ENCODE measurements around the gene MCC.

The MCC gene

DNA sequence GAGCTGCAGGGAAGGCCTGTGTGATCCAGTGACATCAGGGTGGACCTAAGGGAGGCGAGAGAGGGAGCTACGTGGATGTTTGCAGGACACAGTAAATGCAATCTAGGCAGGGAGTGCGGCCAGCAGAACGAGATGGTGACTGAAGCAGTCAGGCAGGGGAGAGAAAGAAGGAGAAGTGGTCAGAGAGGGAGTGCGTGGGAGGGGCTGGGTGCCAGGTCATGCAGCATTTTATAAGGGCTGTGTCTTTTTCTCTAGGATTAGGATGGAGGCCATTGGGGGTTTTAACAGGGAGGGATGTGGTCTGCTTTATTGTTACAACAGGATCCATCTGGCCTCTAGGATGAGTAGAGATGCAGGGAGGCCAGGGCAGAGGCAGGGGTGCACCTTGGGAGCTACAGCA is 431.3 kb downstream of the MCC start:
- no peak overlapping the region for H3K4me2 ChIP-seq (ENCODE audit: low read length)
- H3K23ac ChIP-seq (ENCODE audit: low read length), result no peak overlapping the region
- no peak overlapping the region for H2BK120ac ChIP-seq (ENCODE audit: insufficient read depth, low read length, poor library complexity)
- H3K79me2 ChIP-seq (ENCODE audit: control insufficient read depth, insufficient read depth, low read length, poor library complexity), result peaks cover 2% of the 10 kb centered on the region
- no peak overlapping the region for H3K4ac ChIP-seq (ENCODE audit: low read depth, low read length)
- H3K18ac ChIP-seq (ENCODE audit: low read length), result peak overlapping the region; percentile 29
- H2BK12ac ChIP-seq (ENCODE audit: low read length), result peak overlapping the region; percentile 6
- H3K36me3 ChIP-seq (ENCODE audit: control insufficient read depth in 1 of 2, insufficient read depth in 2 of 2, low read length in 2 of 2), result no peaks in the 10 kb centered on the region
- H3K9me3 ChIP-seq (ENCODE audit: insufficient read depth, low read depth, low read length), result no peaks in the 10 kb centered on the region
- H3K4me3 ChIP-seq (ENCODE audit: low read depth, low read length), result no peak overlapping the region
- H3K9ac ChIP-seq (ENCODE audit: low read length), result no peak overlapping the region
- H2AK5ac ChIP-seq (ENCODE audit: low read length), result no peak overlapping the region
- peaks cover 24 to 27% of the 10 kb centered on the region in 2 experiments for H3K4me1 ChIP-seq (ENCODE audit: control insufficient read depth in 1 of 2, insufficient read depth in 2 of 2, low read length in 2 of 2)
- H3K79me1 ChIP-seq (ENCODE audit: low read length), result peaks cover 20% of the 10 kb centered on the region
- no peak overlapping the region for H2BK5ac ChIP-seq (ENCODE audit: low read depth, low read length, poor library complexity)
- no peaks in the 10 kb centered on the region for H3K27me3 ChIP-seq (ENCODE audit: insufficient read depth, low read length)
- no peak overlapping the region for H4K91ac ChIP-seq (ENCODE audit: low read depth, low read length)
- H3K14ac ChIP-seq (ENCODE audit: low read length), result peak overlapping the region; percentile 27
- H4K8ac ChIP-seq (ENCODE audit: low read depth, low read length), result no peak overlapping the region
- WGBS (ENCODE audit: extremely low coverage, insufficient coverage, insufficient read length), result no CpG with 5 or more reads among the region's 5 CpGs
- H4K12ac ChIP-seq (ENCODE audit: low read depth, low read length), result no peak overlapping the region
- no peak overlapping the region for H3K27ac ChIP-seq (ENCODE audit: low read depth, low read length)
- H2AFZ ChIP-seq (ENCODE audit: insufficient read depth, low read length, poor library complexity), result no peak overlapping the region
- DNase-seq, result no peak

GRCh38 chr5:113054899-113055298 is 433.4 kb downstream of the MCC start:
- Histone ChIP-seq H3K79me1 (ENCODE audit: low read length) (peaks cover 14% of the 10 kb centered on the region), H4K91ac (ENCODE audit: low read depth, low read length) (peak overlapping the region; percentile 13), H2BK120ac (ENCODE audit: insufficient read depth, low read length, poor library complexity) (no peak overlapping the region), H2AK5ac (ENCODE audit: low read length) (peak overlapping the region; percentile 21), H2BK12ac (ENCODE audit: low read length) (peak overlapping the region; percentile 1), H3K4me1 (ENCODE audit: control insufficient read depth in 1 of 2, insufficient read depth in 2 of 2, low read length in 2 of 2) (peaks cover 16 to 19% of the 10 kb centered on the region in 2 experiments), H3K18ac (ENCODE audit: low read length) (no peak overlapping the region), H3K27me3 (ENCODE audit: insufficient read depth, low read length) (no peaks in the 10 kb centered on the region), H2AFZ (ENCODE audit: insufficient read depth, low read length, poor library complexity) (no peak overlapping the region), H3K23ac (ENCODE audit: low read length) (no peak overlapping the region), H4K12ac (ENCODE audit: low read depth, low read length) (no peak overlapping the region), H4K8ac (ENCODE audit: low read depth, low read length) (no peak overlapping the region), H3K27ac (ENCODE audit: low read depth, low read length) (no peak overlapping the region), H3K14ac (ENCODE audit: low read length) (peak overlapping the region; percentile 24), H3K36me3 (ENCODE audit: control insufficient read depth in 1 of 2, insufficient read depth in 2 of 2, low read length in 2 of 2) (no peaks in the 10 kb centered on the region), H3K4ac (ENCODE audit: low read depth, low read length) (no peak overlapping the region), H3K4me3 (ENCODE audit: low read depth, low read length) (no peak overlapping the region), H3K4me2 (ENCODE audit: low read length) (no peak overlapping the region), H3K9me3 (ENCODE audit: insufficient read depth, low read depth, low read length) (no peaks in the 10 kb centered on the region), H3K79me2 (ENCODE audit: control insufficient read depth, insufficient read depth, low read length, poor library complexity) (no peaks in the 10 kb centered on the region), H3K9ac (ENCODE audit: low read length) (no peak overlapping the region), H2BK5ac (ENCODE audit: low read depth, low read length, poor library complexity) (no peak overlapping the region)
- no CpG with 5 or more reads among the region's 11 CpGs for WGBS (ENCODE audit: extremely low coverage, insufficient coverage, insufficient read length)
- DNase-seq, result no peak

DNA sequence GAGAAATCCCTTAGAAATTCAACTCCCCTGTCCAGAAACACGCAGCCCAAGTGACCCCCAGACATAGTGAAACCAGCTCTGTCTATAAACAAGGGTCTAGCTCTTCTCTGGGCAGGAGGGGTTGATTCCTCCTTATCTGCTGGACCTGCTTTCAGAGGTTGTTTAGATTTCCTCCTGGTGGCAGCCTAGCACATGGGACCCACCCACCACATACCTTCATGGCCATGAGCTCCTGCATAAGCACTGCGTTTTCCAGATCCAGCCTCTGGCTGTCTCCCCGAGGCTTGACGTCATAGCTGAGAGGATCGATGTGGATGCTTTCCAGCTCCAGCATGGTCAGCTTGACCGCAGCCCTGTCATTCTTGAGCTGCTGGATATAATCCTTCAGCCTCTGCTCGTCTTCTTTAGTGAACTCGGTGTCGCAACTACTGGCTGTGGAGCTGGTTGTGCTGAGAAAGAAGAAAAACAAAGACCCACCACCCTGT is 434.7 kb downstream of the MCC start:
- Histone ChIP-seq H3K9me3 (ENCODE audit: insufficient read depth, low read depth, low read length) (no peaks in the 10 kb centered on the region), H3K4me3 (ENCODE audit: low read depth, low read length) (no peak overlapping the region), H3K4ac (ENCODE audit: low read depth, low read length) (no peak overlapping the region), H4K91ac (ENCODE audit: low read depth, low read length) (peak overlapping the region; percentile 2), H3K36me3 (ENCODE audit: control insufficient read depth in 1 of 2, insufficient read depth in 2 of 2, low read length in 2 of 2) (no peaks in the 10 kb centered on the region), H4K12ac (ENCODE audit: low read depth, low read length) (no peak overlapping the region), H3K79me2 (ENCODE audit: control insufficient read depth, insufficient read depth, low read length, poor library complexity) (no peaks in the 10 kb centered on the region), H3K4me1 (ENCODE audit: control insufficient read depth in 1 of 2, insufficient read depth in 2 of 2, low read length in 2 of 2) (peaks cover 8 to 9% of the 10 kb centered on the region in 2 experiments), H2AFZ (ENCODE audit: insufficient read depth, low read length, poor library complexity) (no peak overlapping the region), H3K27ac (ENCODE audit: low read depth, low read length) (no peak overlapping the region), H3K18ac (ENCODE audit: low read length) (no peak overlapping the region), H2AK5ac (ENCODE audit: low read length) (no peak overlapping the region), H3K27me3 (ENCODE audit: insufficient read depth, low read length) (no peaks in the 10 kb centered on the region), H2BK12ac (ENCODE audit: low read length) (no peak overlapping the region), H4K8ac (ENCODE audit: low read depth, low read length) (no peak overlapping the region), H3K9ac (ENCODE audit: low read length) (no peak overlapping the region), H3K14ac (ENCODE audit: low read length) (no peak overlapping the region), H3K79me1 (ENCODE audit: low read length) (peaks cover 6% of the 10 kb centered on the region), H2BK120ac (ENCODE audit: insufficient read depth, low read length, poor library complexity) (no peak overlapping the region), H3K23ac (ENCODE audit: low read length) (no peak overlapping the region), H3K4me2 (ENCODE audit: low read length) (no peak overlapping the region), H2BK5ac (ENCODE audit: low read depth, low read length, poor library complexity) (no peak overlapping the region)
- peak; percentile 3 to 24 for DNase-seq
- WGBS (ENCODE audit: extremely low coverage, insufficient coverage, insufficient read length), result no CpG with 5 or more reads among the region's 9 CpGs

DNA sequence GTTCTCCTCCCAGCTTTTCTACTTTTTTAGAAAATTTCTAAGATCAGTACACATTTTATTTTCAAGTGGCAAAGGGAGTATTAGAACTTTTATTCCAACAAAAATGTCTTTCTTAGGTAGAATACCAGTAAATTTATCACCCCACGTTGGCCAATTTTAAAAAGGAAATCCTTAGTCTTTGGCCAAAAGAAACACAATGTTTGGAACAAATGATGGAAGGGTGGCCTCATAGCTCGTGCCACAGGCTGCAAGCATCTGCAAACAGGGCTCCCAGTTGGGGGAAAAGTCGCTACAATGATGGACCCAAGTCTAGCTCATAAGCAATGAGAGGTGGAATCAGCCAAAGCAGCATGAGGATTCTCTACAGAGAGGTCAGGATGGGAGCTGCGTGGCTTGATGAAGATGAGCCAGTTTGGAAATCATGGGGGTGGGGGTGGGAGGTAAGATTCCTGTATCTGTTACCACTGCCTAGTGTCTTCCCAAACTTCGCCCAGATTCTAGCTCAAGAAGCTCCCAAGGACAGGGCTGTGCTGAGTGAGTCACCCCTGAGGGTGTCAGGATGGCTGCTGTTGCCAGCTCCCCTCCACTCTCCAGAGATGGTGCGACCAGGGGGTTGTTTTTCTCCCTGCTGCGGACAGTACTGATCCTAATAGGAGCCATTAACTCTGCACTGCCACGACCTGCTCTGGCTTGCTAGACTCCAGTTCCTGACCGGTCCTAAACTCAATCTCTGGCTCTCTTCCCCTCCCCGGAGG is 436.0 kb downstream of the MCC start:
- Histone ChIP-seq H2BK5ac (ENCODE audit: low read depth, low read length, poor library complexity) (no peak overlapping the region), H3K36me3 (ENCODE audit: control insufficient read depth in 1 of 2, insufficient read depth in 2 of 2, low read length in 2 of 2) (no peaks in the 10 kb centered on the region), H3K23ac (ENCODE audit: low read length) (no peak overlapping the region), H4K8ac (ENCODE audit: low read depth, low read length) (no peak overlapping the region), H2BK12ac (ENCODE audit: low read length) (no peak overlapping the region), H3K18ac (ENCODE audit: low read length) (no peak overlapping the region), H3K14ac (ENCODE audit: low read length) (no peak overlapping the region), H3K79me1 (ENCODE audit: low read length) (peaks cover 2% of the 10 kb centered on the region), H3K4me1 (ENCODE audit: control insufficient read depth in 1 of 2, insufficient read depth in 2 of 2, low read length in 2 of 2) (peaks cover 7 to 10% of the 10 kb centered on the region in 2 experiments), H3K79me2 (ENCODE audit: control insufficient read depth, insufficient read depth, low read length, poor library complexity) (no peaks in the 10 kb centered on the region), H2BK120ac (ENCODE audit: insufficient read depth, low read length, poor library complexity) (no peak overlapping the region), H3K4ac (ENCODE audit: low read depth, low read length) (no peak overlapping the region), H3K27ac (ENCODE audit: low read depth, low read length) (no peak overlapping the region), H3K4me2 (ENCODE audit: low read length) (no peak overlapping the region), H3K9me3 (ENCODE audit: insufficient read depth, low read depth, low read length) (peaks cover 1% of the 10 kb centered on the region), H3K27me3 (ENCODE audit: insufficient read depth, low read length) (no peaks in the 10 kb centered on the region), H3K9ac (ENCODE audit: low read length) (no peak overlapping the region), H2AK5ac (ENCODE audit: low read length) (no peak overlapping the region), H4K12ac (ENCODE audit: low read depth, low read length) (no peak overlapping the region), H3K4me3 (ENCODE audit: low read depth, low read length) (no peak overlapping the region), H2AFZ (ENCODE audit: insufficient read depth, low read length, poor library complexity) (no peak overlapping the region), H4K91ac (ENCODE audit: low read depth, low read length) (no peak overlapping the region)
- DNase-seq, result no peak
- no CpG with 5 or more reads among the region's 10 CpGs for WGBS (ENCODE audit: extremely low coverage, insufficient coverage, insufficient read length)
